HL-60/S4 treated with retinoic acid at 250 ng/mL for 4 days and 3 days (cell line): ENCODE data around the gene AVEN.
"Not testable (repeated sequence)": the region's sequence is repeated elsewhere in the genome, so short reads cannot be mapped to it uniquely, and the experiment has no call there.

Experiments
- in situ Hi-C: fragments of 300-500 bp; cut with MboI; formaldehyde crosslinking; loops from 2 replicates; pipeline ENCODE4 v1.7.0; 2022; ENCODE audit warnings: low sequenced_read_pairs

AVEN gene

GRCh38 chr15:34046471-34047145, 7.6 kb upstream of the AVEN start:
- in situ Hi-C loops = no loop called here

- in situ Hi-C loops = no loop called here
Observed at GRCh38 chr15:34043813-34044212, 4.8 kb upstream of the AVEN start.

- in situ Hi-C loops = no loop called here
Observed at GRCh38 chr15:34043391-34043790, 4.4 kb upstream of the AVEN start.

- in situ Hi-C loops = no loop called here
Observed at GRCh38 chr15:34039790-34040113, 748 bp upstream of the AVEN start.

GRCh38 chr15:34038023-34038870, 757 bp downstream of the AVEN start:
- in situ Hi-C loops = no loop called here

- in situ Hi-C loops = no loop called here
Observed at GRCh38 chr15:34031987-34032760, 6.8 kb downstream of the AVEN start.

- in situ Hi-C loops = no loop called here
Observed at GRCh38 chr15:34027606-34028005, 11.4 kb downstream of the AVEN start.

GRCh38 chr15:34025252-34025651, 13.8 kb downstream of the AVEN start:
- in situ Hi-C loops = no loop called here

GRCh38 chr15:34023907-34024306, 15.1 kb downstream of the AVEN start:
- in situ Hi-C loops = no loop called here

- in situ Hi-C loops = no loop called here
Observed at GRCh38 chr15:34019369-34019990, 19.5 kb downstream of the AVEN start.

- in situ Hi-C loops = not testable (repeated sequence)
Observed at GRCh38 chr15:34018738-34019137, 20.3 kb downstream of the AVEN start.

- in situ Hi-C loops = no loop called here
Observed at GRCh38 chr15:34018021-34018645, 20.9 kb downstream of the AVEN start.

- in situ Hi-C loops = no loop called here
Observed at GRCh38 chr15:34014556-34014955, 24.4 kb downstream of the AVEN start.

- in situ Hi-C loops = no loop called here
Observed at GRCh38 chr15:34013746-34014145, 25.3 kb downstream of the AVEN start.

- in situ Hi-C loops = no loop called here
Observed at GRCh38 chr15:34012461-34013028, 26.5 kb downstream of the AVEN start.

- in situ Hi-C loops = no loop called here
Observed at GRCh38 chr15:34011481-34011880, 27.5 kb downstream of the AVEN start.

GRCh38 chr15:34010921-34011320, 28.1 kb downstream of the AVEN start:
- in situ Hi-C loops = no loop called here

- in situ Hi-C loops = no loop called here
Observed at GRCh38 chr15:34009656-34010055, 29.3 kb downstream of the AVEN start.

- in situ Hi-C loops = no loop called here
Observed at GRCh38 chr15:34006381-34006780, 32.6 kb downstream of the AVEN start.

- in situ Hi-C loops = no loop called here
Observed at GRCh38 chr15:34001536-34001935, 37.5 kb downstream of the AVEN start.
